ENCODE results near the gene CUBN. TPM values are rescaled to one million over a fixed set of nuclear protein-coding genes. Genes with fewer than 3 reads are reported as not detected.

The CUBN gene
- total RNA-seq, 1 experiment from 2014 or later, result 0.80 TPM

DNA sequence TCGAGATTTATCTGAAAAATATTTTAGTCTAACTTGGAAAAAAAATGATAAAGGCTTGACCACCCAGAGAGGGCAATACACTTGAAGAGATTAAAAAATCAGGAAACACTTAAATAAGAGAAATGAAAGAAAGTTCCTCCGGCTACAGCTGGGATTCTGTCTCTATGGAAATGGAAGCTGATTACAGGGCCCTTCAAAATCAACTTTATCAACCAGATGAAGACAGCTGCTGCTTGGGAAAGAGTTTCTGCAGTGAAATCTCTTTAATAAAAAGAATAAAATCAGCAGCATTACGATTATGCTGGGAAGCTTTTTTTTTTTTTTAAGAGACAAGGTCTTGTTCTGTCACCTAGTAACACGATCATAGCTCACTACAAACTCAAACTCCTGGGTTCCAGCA lies 316.9 kb downstream of the CUBN start:
- Histone ChIP-seq H4K20me1 (ENCODE audit: low read length) (no peaks in the 10 kb centered on the region), H3K36me3 (ENCODE audit: low read depth, low read length) (no peaks in the 10 kb centered on the region), H3K27ac (ENCODE audit: low read length) (no peak overlapping the region), H2AFZ (ENCODE audit: low read length) (no peak overlapping the region), H3K27me3 (ENCODE audit: low read length) (no peaks in the 10 kb centered on the region), H3K4me2 (ENCODE audit: low read length) (no peak overlapping the region), H3K79me2 (ENCODE audit: low read length) (peaks cover 34% of the 10 kb centered on the region), H3K9me2 (replicated peaks; ENCODE audit: low read length) (no peaks in the 10 kb centered on the region), H3K9ac (ENCODE audit: low read length) (no peak overlapping the region), H3F3A (ENCODE audit: low read length, unreplicated experiment) (no peaks in the 10 kb centered on the region), H3K9me3 (ENCODE audit: low read length) (no peaks in the 10 kb centered on the region), H3K4me1 (ENCODE audit: insufficient read depth, low read length) (peaks cover 8% of the 10 kb centered on the region; the same call in 1 of the 2 replicates), H3K4me3 (ENCODE audit: low read length) (no peak overlapping the region)
- BruUV-seq (replicated peaks), result no TSS peak
- CTCF ChIA-PET, result interaction anchor here (0.6 kb wide), 1 partner anchor 611 kb away, joined by 12 read pairs; no protein-coding TSS in a partner anchor
- DNase-seq (no peak), ATAC-seq (no peak)
- POLR2A ChIA-PET (ENCODE audit: unreplicated experiment), result interaction anchor here (0.7 kb wide), 1 partner anchor 24 kb away, joined by 12 read pairs; no protein-coding TSS in a partner anchor
- intact Hi-C loops (cut with micrococcal nuclease), result no loop called here
- TF ChIP-seq EZH2 (IDR thresholded peaks at IDR 0.05; ENCODE audit: low read length, unreplicated experiment), result no peak
- TF ChIP-seq, protein P1, sequence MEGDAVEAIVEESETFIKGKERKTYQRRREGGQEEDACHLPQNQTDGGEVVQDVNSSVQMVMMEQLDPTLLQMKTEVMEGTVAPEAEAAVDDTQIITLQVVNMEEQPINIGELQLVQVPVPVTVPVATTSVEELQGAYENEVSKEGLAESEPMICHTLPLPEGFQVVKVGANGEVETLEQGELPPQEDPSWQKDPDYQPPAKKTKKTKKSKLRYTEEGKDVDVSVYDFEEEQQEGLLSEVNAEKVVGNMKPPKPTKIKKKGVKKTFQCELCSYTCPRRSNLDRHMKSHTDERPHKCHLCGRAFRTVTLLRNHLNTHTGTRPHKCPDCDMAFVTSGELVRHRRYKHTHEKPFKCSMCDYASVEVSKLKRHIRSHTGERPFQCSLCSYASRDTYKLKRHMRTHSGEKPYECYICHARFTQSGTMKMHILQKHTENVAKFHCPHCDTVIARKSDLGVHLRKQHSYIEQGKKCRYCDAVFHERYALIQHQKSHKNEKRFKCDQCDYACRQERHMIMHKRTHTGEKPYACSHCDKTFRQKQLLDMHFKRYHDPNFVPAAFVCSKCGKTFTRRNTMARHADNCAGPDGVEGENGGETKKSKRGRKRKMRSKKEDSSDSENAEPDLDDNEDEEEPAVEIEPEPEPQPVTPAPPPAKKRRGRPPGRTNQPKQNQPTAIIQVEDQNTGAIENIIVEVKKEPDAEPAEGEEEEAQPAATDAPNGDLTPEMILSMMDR (conservative IDR thresholded peaks at IDR 0.05; ENCODE audit: low read depth, low read length), result no peak
- TF ChIP-seq EZH2phosphoT487 (IDR thresholded peaks at IDR 0.05; ENCODE audit: borderline replicate concordance, low read length), result no peak

DNA sequence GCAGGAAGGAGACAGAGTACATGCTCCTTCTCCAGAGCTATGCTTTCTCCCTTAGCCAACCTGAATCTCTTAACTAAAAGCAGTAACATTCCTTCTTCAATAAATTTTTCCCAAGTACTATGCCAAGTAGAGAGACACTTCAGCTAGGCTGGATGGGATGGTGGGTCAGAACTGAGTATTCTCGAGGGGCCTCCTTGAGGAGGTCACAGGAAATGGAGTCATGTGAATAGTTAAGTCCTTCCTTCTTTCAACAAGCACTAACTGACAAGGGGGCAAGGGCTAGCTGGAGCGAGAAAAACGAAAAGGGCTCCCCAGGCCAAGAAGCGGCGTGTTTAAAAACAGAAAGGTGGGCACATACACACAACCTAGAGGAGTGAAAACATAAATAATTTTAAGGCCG lies 317.8 kb downstream of the CUBN start:
- intact Hi-C loops (cut with micrococcal nuclease), result no loop called here
- Histone ChIP-seq H3K27ac (ENCODE audit: low read length) (no peak overlapping the region), H3K4me1 (ENCODE audit: insufficient read depth, low read length) (peaks cover 8% of the 10 kb centered on the region; the same call in 1 of the 2 replicates), H3K79me2 (ENCODE audit: low read length) (peaks cover 32% of the 10 kb centered on the region), H4K20me1 (ENCODE audit: low read length) (no peaks in the 10 kb centered on the region), H3K36me3 (ENCODE audit: low read depth, low read length) (no peaks in the 10 kb centered on the region), H3K9me2 (replicated peaks; ENCODE audit: low read length) (no peaks in the 10 kb centered on the region), H2AFZ (ENCODE audit: low read length) (no peak overlapping the region), H3K4me2 (ENCODE audit: low read length) (no peak overlapping the region), H3K4me3 (ENCODE audit: low read length) (no peak overlapping the region), H3F3A (ENCODE audit: low read length, unreplicated experiment) (no peaks in the 10 kb centered on the region), H3K9me3 (ENCODE audit: low read length) (no peaks in the 10 kb centered on the region), H3K27me3 (ENCODE audit: low read length) (no peaks in the 10 kb centered on the region), H3K9ac (ENCODE audit: low read length) (no peak overlapping the region)
- BruUV-seq (replicated peaks), result no TSS peak
- no peak for DNase-seq
- ChIA-PET POLR2A (ENCODE audit: unreplicated experiment) (no interaction called here), CTCF (no interaction called here)
- TF ChIP-seq, protein P1 (conservative IDR thresholded peaks at IDR 0.05; ENCODE audit: low read depth, low read length), result no peak
- TF ChIP-seq EZH2phosphoT487 (IDR thresholded peaks at IDR 0.05; ENCODE audit: borderline replicate concordance, low read length) (no peak), EZH2 (IDR thresholded peaks at IDR 0.05; ENCODE audit: low read length, unreplicated experiment) (no peak)
- ATAC-seq, result no peak

DNA sequence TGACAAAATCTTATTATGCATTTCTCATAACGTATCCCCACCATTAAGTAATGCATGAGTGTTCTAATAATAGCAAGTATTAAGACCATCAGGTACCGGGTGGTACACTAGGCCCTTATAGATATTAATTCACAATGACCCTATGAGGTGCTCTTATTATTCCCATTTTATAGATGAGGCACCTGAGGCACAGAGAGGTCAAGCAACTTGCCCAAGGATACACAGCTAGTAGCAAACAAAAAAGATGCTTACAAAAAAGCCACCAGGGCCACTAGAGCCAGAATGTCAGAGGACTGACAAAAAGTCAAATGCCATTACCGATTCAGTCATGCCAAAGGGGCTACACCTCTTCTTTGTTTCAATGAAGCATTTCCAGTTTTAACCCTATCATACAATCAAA lies 318.3 kb downstream of the CUBN start:
- Histone ChIP-seq H3F3A (ENCODE audit: low read length, unreplicated experiment) (no peaks in the 10 kb centered on the region), H3K4me1 (ENCODE audit: insufficient read depth, low read length) (peaks cover 6% of the 10 kb centered on the region; the same call in 1 of the 2 replicates), H3K4me2 (ENCODE audit: low read length) (no peak overlapping the region), H3K9me3 (ENCODE audit: low read length) (no peaks in the 10 kb centered on the region), H3K4me3 (ENCODE audit: low read length) (no peak overlapping the region), H3K9ac (ENCODE audit: low read length) (no peak overlapping the region), H3K79me2 (ENCODE audit: low read length) (peaks cover 27% of the 10 kb centered on the region), H3K27ac (ENCODE audit: low read length) (no peak overlapping the region), H2AFZ (ENCODE audit: low read length) (no peak overlapping the region), H3K9me2 (replicated peaks; ENCODE audit: low read length) (no peaks in the 10 kb centered on the region), H4K20me1 (ENCODE audit: low read length) (no peaks in the 10 kb centered on the region), H3K27me3 (ENCODE audit: low read length) (no peaks in the 10 kb centered on the region), H3K36me3 (ENCODE audit: low read depth, low read length) (no peaks in the 10 kb centered on the region)
- TF ChIP-seq EZH2phosphoT487 (IDR thresholded peaks at IDR 0.05; ENCODE audit: borderline replicate concordance, low read length) (no peak), EZH2 (IDR thresholded peaks at IDR 0.05; ENCODE audit: low read length, unreplicated experiment) (no peak)
- TF ChIP-seq, protein P1 (conservative IDR thresholded peaks at IDR 0.05; ENCODE audit: low read depth, low read length), result no peak
- intact Hi-C loops (cut with micrococcal nuclease), result no loop called here
- no peak for ATAC-seq
- BruUV-seq (replicated peaks), result no TSS peak
- DNase-seq, result no peak
- CTCF ChIA-PET, result no interaction called here
- POLR2A ChIA-PET (ENCODE audit: unreplicated experiment), result no interaction called here
